Kidney (tissue), 14 donors: ENCODE measurements around the gene HECA. TPM values are rescaled to one million over a fixed set of nuclear protein-coding genes. Genes with fewer than 3 reads are reported as not detected.
"Not testable (repeated sequence)": the region's sequence is repeated elsewhere in the genome, so short reads cannot be mapped to it uniquely, and the experiment has no call there.

Experiments
- DNase-seq, 5 donors: peaks; one replicate each; pipeline ENCODE4 v3.0.0-alpha.2; 2013 to 2020
- FAIRE-seq: peaks from 2 replicates; lab custom pipeline; 2012; peaks lifted over from hg19 to GRCh38; lab: Jason Lieb, UNC
- H3K27ac ChIP-seq, 2 donors: one replicate each; pipeline ENCODE4 v1.7.0; 2013; ENCODE audit warnings: low read depth in 2 of 2, low read length in 2 of 2, inconsistent platforms in 1 of 2
- H3K27me3 ChIP-seq: one replicate; pipeline ENCODE4 v1.7.1; 2013; ENCODE audit warnings: low read length, inconsistent platforms; ENCODE audit not compliant: control insufficient read depth, insufficient read depth
- H3K36me3 ChIP-seq, 3 donors: one replicate each; pipeline versions ENCODE4 v1.7.0 to v1.7.1; 2013; ENCODE audit warnings: low read length in 3 of 3, control low read depth in 1 of 3, inconsistent platforms in 1 of 3; ENCODE audit not compliant: insufficient read depth in 3 of 3, control insufficient read depth in 2 of 3
- H3K4me1 ChIP-seq, 3 donors: one replicate each; pipeline versions ENCODE4 v1.7.0 to v1.7.1; 2013; ENCODE audit warnings: low read length in 3 of 3, inconsistent platforms in 1 of 3, low read depth in 1 of 3; ENCODE audit not compliant: control insufficient read depth in 2 of 3, insufficient read depth in 2 of 3
- H3K4me3 ChIP-seq, 3 donors: one replicate each; pipeline versions ENCODE4 v1.7.0 to v1.8.1; 2013; ENCODE audit warnings: low read length in 3 of 3, control low read depth in 1 of 3, inconsistent platforms in 1 of 3
- H3K9ac ChIP-seq, 3 donors: one replicate each; pipeline versions ENCODE4 v1.7.0 to v1.7.1; 2013; ENCODE audit warnings: low read length in 3 of 3, control low read depth in 1 of 3, inconsistent platforms in 1 of 3
- H3K9me3 ChIP-seq, 3 donors: one replicate each; pipeline versions ENCODE4 v1.7.0 to v1.7.1; 2013; ENCODE audit warnings: low read length in 3 of 3, control low read depth in 1 of 3, inconsistent platforms in 1 of 3; ENCODE audit not compliant: control insufficient read depth in 2 of 3, insufficient read depth in 1 of 3
- CTCF ChIP-seq: IDR thresholded peaks from 3 replicates; pipeline ENCODE4 v1.5.1; 2012; ENCODE audit warnings: mild to moderate bottlenecking, moderate library complexity, borderline replicate concordance; ENCODE audit not compliant: insufficient read depth; ENCODE audit errors: extremely low read depth
- intact Hi-C: fragments of 100-400 bp; cut with DNase I; formaldehyde crosslinking; loops from one replicate; pipeline ENCODE4 v1.11.1; 2022
- polyA plus RNA-seq: library from polyadenylated mRNA; stranded (reverse); fragments of 350-450 nt; fragmentation: Illumina TruSeq; extraction: RNeasy Lipid Tissue Mini Kit (QIAGEN cat#74804); gene quantifications from one replicate; pipeline ENCODE4 v1.2.3, GENCODE V29; 2014; ENCODE audit warnings: low read depth, low replicate concordance; ENCODE audit not compliant: insufficient read depth
- total RNA-seq: library from RNA; stranded (reverse); fragmentation: NEBNext Ultra II Directional; extraction: Animal tissue kit (Norgen Biotek cat#: 25700); gene quantifications from one replicate; pipeline ENCODE4 v1.2.1, GENCODE V29; 2021
- donor health status: control.
- donor health status: control.
- donor health status: control.
- donor health status: control.
- donor health status: control.
- donor health status: DM: yes; HTN: yes; CAD: no.
- donor health status: Normal renal cell carcinoma (clear cell type).

Gene HECA
- total and polyA plus RNA-seq, 2 donors from 2014 or later, result 5.2 to 22.0 TPM

- H3K27ac ChIP-seq, intact Hi-C loops, H3K9me3 ChIP-seq, H3K9ac ChIP-seq, H3K36me3 ChIP-seq, H3K4me1 ChIP-seq, H3K27me3 ChIP-seq, FAIRE-seq, H3K4me3 ChIP-seq, DNase-seq: not testable (repeated sequence)
Measured at GRCh38 chr6:139212460-139212859, 77.6 kb downstream of the HECA start.

GRCh38 chr6:139219271-139219729, 84.4 kb downstream of the HECA start:
- peak; percentile 58 for FAIRE-seq
- Histone ChIP-seq H3K36me3 (no peaks in the 10 kb centered on the region), H3K9me3 (no peaks in the 10 kb centered on the region), H3K9ac (no peak overlapping the region), H3K27me3 (no peaks in the 10 kb centered on the region), H3K4me1 (peaks cover 0 to 4% (median 2%) of the 10 kb centered on the region in 3 donors), H3K27ac (no peak overlapping the region), H3K4me3 (no peak overlapping the region)
- intact Hi-C loops, result no loop called here
- TF ChIP-seq CTCF, result peak; percentile 87
- DNase-seq, result peak; percentile 78 to 91 (median 84)

GRCh38 chr6:139219746-139220145, 84.9 kb downstream of the HECA start:
- H3K9ac ChIP-seq, result no peak overlapping the region
- no peak overlapping the region for H3K4me3 ChIP-seq
- H3K27ac ChIP-seq, result no peak overlapping the region
- no peaks in the 10 kb centered on the region for H3K36me3 ChIP-seq
- H3K27me3 ChIP-seq, result no peaks in the 10 kb centered on the region
- H3K4me1 ChIP-seq, result peaks cover 0 to 4% (median 2%) of the 10 kb centered on the region in 3 donors
- intact Hi-C loops, result loop anchor here (10.0 kb wide), 1 partner anchor 145 kb away; no protein-coding TSS in a partner anchor
- no peak for TF ChIP-seq CTCF
- DNase-seq, result no peak
- H3K9me3 ChIP-seq, result no peaks in the 10 kb centered on the region
- FAIRE-seq, result no peak

DNA sequence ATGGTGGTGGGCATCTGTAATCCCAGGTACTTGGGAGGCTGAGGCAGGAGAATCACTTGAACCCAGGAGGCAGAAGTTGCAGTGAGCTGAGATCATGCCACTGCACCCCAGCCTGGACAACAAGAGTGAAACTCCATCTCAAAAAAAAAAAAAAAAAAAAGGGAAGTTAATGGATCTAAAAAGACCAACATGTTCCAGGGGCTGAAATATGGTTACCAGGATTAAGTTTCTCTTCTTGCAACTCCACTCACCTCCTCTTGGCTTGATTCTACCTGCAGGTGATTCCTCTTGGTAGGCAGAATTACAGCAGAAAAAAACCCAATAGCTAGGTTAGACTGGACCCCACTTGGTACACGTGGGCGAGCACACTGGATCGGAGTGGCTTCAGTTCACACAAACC, 93.5 kb downstream of the HECA start:
- not testable (repeated sequence) for H3K9me3 ChIP-seq, FAIRE-seq, H3K4me3 ChIP-seq, DNase-seq, H3K36me3 ChIP-seq, H3K27me3 ChIP-seq, H3K27ac ChIP-seq, H3K4me1 ChIP-seq, H3K9ac ChIP-seq
- intact Hi-C loops, result loop anchor here (10.0 kb wide), 1 partner anchor 136 kb away; no protein-coding TSS in a partner anchor

Other genes with a start within 250 kb of the HECA start
- gene REPS1, start 146.8 kb upstream of the HECA start, total RNA-seq, result 37.0 TPM
- gene REPS1, start 146.8 kb upstream of the HECA start, polyA plus RNA-seq, result 33.4 TPM
- 24.9 TPM for gene ABRACL, start 106.3 kb upstream of the HECA start, total RNA-seq
- gene ABRACL, start 106.3 kb upstream of the HECA start, polyA plus RNA-seq, result 51.3 TPM
- gene TXLNB, start 156.9 kb downstream of the HECA start, total RNA-seq, result 0.66 TPM
- gene TXLNB, start 156.9 kb downstream of the HECA start, polyA plus RNA-seq, result 0.13 TPM
- gene CITED2, start 239.6 kb downstream of the HECA start, total RNA-seq, result 215 TPM
- 72.1 TPM for gene CITED2, start 239.6 kb downstream of the HECA start, polyA plus RNA-seq